ENCODE measurements around the gene OTOR.

OTOR gene

DNA sequence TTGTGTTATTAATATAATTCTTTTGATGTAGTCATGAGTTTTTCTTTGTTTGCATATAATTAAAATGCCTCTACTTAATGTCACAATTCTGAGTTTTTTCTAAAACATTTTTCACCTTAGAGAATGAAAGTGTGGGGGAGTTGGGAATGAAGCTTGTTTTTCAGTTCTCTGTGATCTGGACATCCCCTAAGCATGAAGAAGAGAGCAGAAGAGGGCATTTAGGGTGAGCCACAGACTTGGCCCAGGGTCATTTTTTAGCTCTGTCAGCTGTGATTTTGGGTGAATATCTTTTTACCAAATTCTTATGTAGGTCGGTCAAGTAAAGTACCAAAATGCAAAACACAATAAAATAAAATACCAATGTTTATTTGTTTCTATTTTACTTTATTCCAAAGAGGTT lies 3.9 kb downstream of the OTOR start:
- DNase-seq: no peak

DNA sequence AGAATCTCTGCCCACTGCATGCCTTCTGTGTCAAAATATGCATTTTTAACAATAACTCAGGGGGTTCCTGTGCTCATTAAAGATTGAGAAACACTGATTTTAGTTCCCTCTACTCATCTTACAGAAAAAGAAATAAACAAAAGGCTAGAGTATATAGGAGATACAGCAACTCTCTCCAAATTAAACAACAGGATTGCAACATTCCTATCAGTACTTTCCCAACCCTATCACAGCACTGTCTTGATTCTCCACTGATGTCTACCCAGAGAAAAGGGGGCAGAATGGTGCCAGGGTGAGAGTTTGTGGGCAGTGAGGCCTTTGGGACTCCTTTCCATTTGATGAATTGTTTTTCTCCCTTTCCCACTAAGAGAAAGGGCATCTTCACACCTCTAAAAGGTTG lies 4.7 kb downstream of the OTOR start:
- DNase-seq: no peak

DNA sequence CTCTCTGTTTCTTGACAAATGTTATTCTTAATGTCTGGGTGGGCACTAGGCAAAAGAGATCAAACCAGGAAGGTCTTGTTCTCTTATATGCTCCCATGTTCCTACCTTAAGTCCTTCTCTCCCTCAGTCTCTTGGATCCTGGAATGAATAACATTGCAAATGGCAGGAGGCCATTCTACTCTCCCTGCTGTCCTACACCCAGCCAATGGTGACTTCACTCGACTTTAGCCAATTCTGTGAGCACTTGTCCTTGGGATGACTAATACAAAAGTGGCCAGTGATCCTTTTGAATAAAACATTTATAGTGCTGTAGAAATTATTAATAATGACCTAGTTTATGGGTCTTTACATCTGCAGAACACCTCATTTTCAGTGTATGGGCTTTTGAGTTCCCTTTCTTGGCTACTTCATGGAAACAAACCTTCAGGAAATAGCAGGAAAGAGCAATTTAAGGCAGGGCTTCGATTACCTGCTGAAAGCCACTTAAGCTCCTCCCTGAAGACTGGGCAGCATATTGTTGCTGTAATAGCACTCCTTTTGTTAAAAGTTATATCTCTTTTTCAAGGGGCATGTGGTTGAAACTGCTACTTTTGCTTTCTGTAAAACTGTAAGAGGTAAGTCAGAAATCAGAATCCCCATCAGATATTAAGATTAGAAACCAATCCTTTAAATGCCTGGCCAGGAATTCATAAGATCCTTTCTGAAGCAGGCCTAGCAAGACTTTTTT lies 10.5 kb downstream of the OTOR start:
- DNase-seq: no peak

DNA sequence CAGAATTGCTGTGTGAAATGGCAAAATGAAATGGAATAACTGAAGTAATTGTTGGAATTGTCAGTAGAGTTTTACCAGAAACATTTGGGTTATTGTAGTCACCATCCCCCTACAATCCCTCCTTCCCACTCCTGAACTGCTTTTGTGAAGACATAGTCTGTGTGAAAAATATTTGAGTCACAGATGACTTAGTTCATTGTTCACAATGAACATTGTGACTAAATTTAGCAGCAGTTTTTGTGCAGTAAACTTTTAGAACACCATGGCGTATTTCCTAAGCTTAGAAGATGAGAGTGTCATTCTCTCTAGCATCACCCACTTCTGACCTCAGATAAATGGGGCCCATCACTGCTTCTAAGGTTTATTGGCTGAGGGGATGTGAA lies 11.0 kb downstream of the OTOR start:
- DNase-seq: no peak

DNA sequence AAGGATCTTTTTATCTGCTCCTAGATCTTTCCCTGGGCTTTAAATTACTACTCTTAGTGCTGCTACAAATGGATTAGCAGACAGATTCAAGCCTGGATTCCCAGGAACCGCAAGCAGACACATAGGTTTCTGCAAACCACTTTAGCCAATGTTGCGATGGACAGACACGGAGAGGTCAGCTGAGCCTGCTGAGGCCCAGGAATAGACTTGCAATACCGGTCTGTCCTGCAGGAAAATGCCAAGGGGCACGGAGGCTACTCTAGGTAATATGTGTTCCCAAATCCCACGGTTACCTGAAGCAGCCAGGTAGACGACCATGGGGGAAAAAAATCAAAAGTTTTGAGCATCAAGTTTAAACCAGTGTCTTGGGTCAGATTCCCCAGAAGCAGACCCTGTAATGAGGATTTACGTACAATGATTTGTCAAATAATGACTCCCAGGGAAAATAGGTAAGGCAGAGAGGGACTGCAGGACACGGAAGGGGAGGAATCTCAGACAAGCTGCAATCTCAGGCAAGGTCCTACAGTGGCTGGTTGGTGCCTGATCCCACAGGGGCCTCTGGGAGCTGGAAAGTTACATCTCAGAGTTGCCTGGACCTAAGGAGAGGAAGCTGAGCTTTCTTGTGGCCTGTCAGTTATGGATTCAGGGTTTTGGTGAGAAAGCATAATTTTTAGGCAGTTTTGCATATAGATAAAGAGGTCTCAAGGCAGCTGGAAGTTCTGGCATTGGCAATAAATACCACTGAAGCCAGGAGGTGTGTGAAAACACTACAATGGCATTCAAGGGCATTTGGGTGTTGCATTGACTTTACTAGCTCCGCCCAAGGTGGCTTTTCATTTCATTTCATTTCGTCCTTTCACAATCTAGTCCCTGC lies 12.5 kb downstream of the OTOR start:
- no peak for DNase-seq

DNA sequence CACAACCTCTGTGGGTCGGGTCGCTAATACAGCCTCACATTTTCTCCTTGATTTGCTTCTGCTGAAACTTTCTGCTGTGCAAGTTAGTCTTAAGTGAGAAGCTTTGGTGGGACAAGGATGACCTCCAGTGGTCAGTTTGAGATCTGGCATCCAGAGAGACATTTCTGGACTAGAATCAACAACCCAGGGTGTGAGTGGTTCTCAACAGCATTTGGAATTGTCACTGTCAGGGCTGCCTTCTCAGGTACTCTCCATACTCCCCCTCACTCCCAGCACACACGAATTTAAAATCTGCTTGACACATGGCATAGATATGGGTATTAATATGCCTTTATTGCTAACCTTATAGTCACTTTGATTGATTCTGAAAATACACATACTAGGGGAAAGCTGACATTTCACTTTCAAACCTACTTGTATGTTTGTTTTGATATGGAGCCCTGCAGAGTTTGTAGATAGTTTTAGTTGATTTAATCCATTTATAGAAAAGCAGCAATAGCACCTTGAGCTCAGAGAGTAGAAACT lies 13.2 kb downstream of the OTOR start:
- peak; percentile 36 to 48 for DNase-seq

DNA sequence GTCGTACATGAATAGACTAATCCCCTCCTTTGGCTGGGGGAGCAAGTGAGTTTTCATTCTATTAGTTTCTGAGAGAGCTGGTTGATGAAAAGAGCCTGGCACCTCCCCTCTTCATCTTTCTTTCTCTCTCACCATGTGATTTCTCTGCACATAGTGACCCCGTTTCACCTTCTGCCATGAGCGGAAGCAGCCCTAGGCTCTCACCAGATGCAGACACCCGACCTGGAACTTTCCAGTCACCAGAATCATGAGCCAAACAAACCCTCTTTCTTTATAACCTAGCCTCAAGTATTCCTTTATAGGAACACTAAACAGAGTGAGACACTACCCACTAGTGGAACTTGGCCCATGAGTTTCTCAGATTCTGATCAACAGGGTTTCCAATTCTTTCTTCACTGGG lies 16.4 kb downstream of the OTOR start:
- DNase-seq: no peak

DNA sequence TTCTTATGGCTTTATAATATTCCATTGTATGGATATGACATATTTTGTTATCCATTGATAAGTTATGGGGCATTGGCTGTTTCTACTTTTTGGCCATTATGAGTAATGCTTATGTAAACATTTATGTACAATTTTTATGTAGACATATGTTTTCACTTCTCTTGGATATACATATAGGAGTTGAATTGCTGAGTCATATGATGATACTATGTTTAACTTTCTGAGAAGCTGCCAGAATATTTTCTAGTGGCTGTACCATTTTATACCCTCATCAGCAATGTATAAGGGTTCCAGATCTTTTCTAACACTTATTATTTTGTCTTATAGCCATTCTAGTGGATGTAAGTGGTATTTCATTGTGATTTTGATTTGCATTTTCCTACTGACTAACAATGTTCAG lies 23.1 kb downstream of the OTOR start:
- DNase-seq: no peak

DNA sequence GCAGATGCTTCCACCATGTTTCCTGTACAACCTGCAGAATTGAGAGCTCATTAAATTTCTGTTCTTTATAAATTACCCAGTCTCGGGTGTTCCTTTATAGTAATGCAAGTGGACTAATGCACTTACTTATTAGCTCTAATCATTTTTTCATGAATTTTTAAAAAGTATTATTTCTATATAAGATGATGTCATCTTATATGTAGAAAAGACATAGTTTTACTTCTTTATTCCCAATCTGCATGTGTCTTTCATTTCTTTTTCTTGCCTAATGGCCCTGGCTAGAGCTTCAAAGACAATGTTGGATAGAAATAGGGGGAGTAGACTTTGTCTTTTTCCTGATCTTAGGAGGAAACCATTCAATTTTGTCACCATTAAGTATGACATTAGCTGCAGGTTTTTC lies 27.8 kb downstream of the OTOR start:
- DNase-seq: no peak

DNA sequence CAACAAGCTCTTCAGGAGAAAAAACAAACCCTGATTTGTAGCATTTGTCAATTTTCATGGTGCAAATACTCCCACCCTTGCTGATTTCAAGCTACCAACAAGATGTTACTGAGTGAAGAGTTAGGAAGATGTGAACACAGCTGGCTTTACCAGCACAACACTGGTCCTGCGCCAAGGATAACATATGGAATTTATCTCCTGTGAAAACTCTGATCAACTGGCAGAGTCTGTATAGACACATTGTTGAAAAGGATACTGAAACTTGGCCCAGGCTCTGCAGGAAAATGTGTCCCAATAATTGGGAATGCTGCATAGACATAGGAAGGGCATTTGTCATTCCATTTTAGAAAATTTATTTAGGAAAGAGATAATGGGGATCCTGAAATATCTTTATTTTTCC lies 29.0 kb downstream of the OTOR start:
- DNase-seq: no peak

DNA sequence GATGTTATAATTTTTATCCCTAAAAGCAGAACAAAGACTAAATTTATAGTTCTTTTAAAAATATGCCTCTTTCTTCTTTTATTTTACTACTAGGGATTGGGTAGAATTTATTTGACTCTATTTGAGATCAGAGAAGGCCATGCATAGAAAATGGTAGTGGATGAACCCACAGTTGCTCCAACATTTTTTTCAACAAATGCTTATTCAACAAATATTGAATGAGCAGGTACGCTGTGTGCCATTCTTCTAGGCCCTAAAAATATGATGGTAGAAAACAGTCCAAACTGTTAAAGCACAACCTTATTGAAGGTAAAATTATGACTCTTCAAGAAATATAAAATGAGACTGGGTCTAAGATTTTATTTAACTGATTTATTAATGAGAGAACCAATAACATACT lies 30.0 kb downstream of the OTOR start:
- DNase-seq: no peak

DNA sequence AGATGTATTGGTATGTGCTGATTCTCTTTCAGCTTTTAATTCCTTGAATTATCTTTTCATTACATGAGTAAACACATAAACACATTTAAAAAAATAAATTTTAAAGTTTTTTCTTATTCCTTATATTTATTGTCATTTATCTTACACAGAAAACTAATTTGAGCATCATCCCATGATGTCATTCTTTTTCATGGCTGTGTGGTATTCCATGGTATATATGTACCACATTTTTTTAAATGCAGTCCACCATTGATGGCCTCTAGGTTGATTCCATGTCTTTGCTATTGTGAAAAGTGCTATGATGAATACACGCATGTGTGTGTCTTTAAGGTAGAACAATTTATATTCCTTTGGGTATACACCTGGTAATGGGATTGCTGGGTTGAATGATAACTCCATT lies 33.3 kb downstream of the OTOR start:
- DNase-seq: no peak

DNA sequence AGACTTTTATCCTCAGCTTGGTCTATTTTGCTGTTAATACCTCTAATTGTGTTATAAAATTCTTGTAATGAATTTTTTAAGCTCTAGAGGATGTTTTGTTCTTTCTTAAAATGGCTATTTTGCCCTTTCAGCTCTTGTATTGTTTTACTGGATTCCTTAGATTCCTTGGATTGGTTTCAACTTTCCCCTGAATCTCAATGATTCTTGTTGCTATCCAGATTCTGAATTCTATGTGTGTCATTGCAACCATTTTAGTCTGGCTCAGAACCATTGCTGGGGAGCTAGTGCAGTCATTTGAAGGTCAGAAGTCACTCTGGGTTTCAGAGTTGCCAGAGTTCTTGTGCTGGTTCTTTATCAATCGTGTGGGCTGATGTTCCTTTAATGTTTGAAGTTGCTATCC lies 37.1 kb downstream of the OTOR start:
- DNase-seq: no peak

Measured in activated T-cell treated with anti-CD3 and anti-CD28 coated beads, Interleukin-2, amount 50 U/mL, for 48 hours (primary cell).